ENCODE data around the gene CCR3. TPM values are rescaled to one million over a fixed set of nuclear protein-coding genes. Genes with fewer than 3 reads are reported as not detected.
"Not testable (repeated sequence)": the region's sequence is repeated elsewhere in the genome, so short reads cannot be mapped to it uniquely, and the experiment has no call there.

Gene CCR3
- total RNA-seq: not detected in 2 replicates

DNA sequence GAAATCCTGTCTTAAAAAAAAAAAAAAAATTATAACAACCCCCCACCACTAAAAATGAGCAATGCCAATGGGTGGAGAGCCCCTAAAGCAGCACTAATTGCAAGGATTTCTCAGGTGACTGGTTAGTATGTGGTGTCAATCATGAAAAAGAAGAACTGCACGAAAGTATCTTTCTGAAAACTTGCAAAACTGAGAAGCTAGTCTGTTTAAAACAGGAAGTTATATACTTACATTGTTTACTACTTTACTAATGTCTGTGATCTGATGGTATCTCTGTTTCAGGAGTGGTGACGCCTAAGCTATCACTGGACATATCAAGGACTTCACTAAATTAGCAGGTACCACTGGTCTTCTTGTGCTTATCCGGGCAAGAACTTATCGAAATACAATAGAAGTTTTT lies at the start of gene CCR3:
TSS of gene CCR3 (plus strand) at position 341 of the 400 bp plus-strand sequence. CDS start 22,699 bp downstream, outside the sequence.
- peaks cover 3% of the 10 kb centered on the region for H3K9me3 Mint-ChIP-seq
- no peak within 1 kb of the TSS for H3K4me3 Mint-ChIP-seq
- H3K27ac Mint-ChIP-seq: no peak within 1 kb of the TSS
- H3K27me3 Mint-ChIP-seq: peaks cover 53% of the 10 kb centered on the region
- intact Hi-C loops (cut with micrococcal nuclease): no loop called here
- no peak for DNase-seq
- peaks cover 8% of the 10 kb centered on the region for H3K4me1 Mint-ChIP-seq
- no peaks in the 10 kb centered on the region for H3K36me3 Mint-ChIP-seq (ENCODE audit: low read depth)

- Mint-ChIP-seq H3K36me3 (ENCODE audit: low read depth) (peaks cover 8% of the 10 kb centered on the region), H3K27ac (no peak overlapping the region), H3K9me3 (peaks cover 16% of the 10 kb centered on the region), H3K27me3 (peaks cover 25% of the 10 kb centered on the region), H3K4me3 (no peak overlapping the region), H3K4me1 (peaks cover 4% of the 10 kb centered on the region)
- intact Hi-C loops (cut with micrococcal nuclease): no loop called here
- no peak for DNase-seq
Observed at GRCh38 chr3:46192939-46193338, 49.3 kb upstream of the CCR3 start.

- no peak overlapping the region for H3K27ac Mint-ChIP-seq
- intact Hi-C loops (cut with micrococcal nuclease): no loop called here
- H3K4me3 Mint-ChIP-seq: no peak overlapping the region
Observed at GRCh38 chr3:46193436-46193835, 48.8 kb upstream of the CCR3 start.

DNA sequence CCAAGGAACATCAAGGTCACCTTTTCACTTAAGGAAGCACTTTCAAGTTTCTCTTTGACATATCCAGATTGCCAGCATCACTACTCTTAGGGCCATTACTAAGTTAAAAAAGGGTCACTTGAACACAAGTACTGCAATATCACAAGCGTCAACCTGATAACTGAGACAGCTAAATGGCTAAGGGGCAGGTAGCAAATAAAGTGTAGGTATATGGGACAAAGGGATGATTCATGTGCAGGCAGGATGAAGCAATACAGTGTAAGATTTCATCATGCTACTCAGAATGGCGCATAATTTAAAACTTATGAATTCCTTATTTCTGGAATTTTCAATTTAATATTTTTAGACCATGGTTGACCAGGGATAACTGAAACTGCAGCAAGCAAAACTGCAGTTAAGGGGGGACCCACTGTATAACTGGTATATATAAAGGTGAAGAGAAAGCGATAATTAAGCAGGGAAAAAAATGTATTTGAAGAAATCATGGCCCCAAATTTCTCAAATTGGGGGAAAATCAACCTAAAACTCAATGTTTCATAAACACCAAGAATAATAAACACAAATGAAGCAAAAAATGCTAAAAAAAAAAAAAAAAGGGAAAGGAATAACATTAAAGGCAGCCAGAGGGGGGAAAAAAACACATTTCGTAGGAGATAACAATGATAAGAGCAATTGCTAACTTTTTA lies 47.2 kb upstream of the CCR3 start:
- Mint-ChIP-seq H3K4me3 (no peak overlapping the region), H3K9me3 (peaks cover 16% of the 10 kb centered on the region), H3K4me1 (no peaks in the 10 kb centered on the region), H3K36me3 (ENCODE audit: low read depth) (peaks cover 16% of the 10 kb centered on the region), H3K27ac (no peak overlapping the region), H3K27me3 (peaks cover 28% of the 10 kb centered on the region)
- no peak for DNase-seq
- intact Hi-C loops (cut with micrococcal nuclease): no loop called here

More at GRCh38 chr3:46193436-46193835, 48.8 kb upstream of the CCR3 start:
- Mint-ChIP-seq H3K36me3 (ENCODE audit: low read depth) (peaks cover 9% of the 10 kb centered on the region), H3K9me3 (peaks cover 16% of the 10 kb centered on the region), H3K4me1 (no peaks in the 10 kb centered on the region), H3K27me3 (peaks cover 22% of the 10 kb centered on the region)
- DNase-seq: no peak

- intact Hi-C loops (cut with micrococcal nuclease): no loop called here
- no peak overlapping the region for H3K4me3 Mint-ChIP-seq
- no peak overlapping the region for H3K27ac Mint-ChIP-seq
- no peak for DNase-seq
- H3K4me1 Mint-ChIP-seq: peaks cover 3% of the 10 kb centered on the region
- peaks cover 32% of the 10 kb centered on the region for H3K27me3 Mint-ChIP-seq
- H3K36me3 Mint-ChIP-seq (ENCODE audit: low read depth): peaks cover 22% of the 10 kb centered on the region
- H3K9me3 Mint-ChIP-seq: peaks cover 16% of the 10 kb centered on the region
Observed at GRCh38 chr3:46196261-46196957, 45.9 kb upstream of the CCR3 start.

DNA sequence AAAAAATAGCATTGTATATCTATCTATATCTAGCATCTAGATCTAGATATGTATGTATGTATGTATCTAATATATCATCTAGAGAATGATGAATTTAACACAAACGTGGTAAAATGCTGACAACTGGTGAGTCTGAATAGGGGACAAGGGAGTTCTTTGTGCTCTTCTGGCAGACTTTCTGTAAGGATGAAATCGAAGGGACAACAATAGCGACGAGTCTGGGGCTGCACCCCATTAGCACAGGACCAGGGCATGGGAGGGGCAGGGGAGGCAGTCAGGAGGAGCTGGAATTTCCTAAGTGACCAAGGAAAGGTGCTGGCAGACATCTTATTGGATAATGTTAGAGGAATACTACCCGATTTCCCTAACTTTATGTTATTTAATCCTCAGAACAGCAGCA lies 42.0 kb upstream of the CCR3 start:
- DNase-seq: no peak
- Mint-ChIP-seq H3K9me3 (peaks cover 7% of the 10 kb centered on the region), H3K36me3 (ENCODE audit: low read depth) (peaks cover 43% of the 10 kb centered on the region), H3K27ac (no peak overlapping the region), H3K27me3 (peaks cover 21% of the 10 kb centered on the region), H3K4me3 (no peak overlapping the region), H3K4me1 (peaks cover 18% of the 10 kb centered on the region)
- intact Hi-C loops (cut with micrococcal nuclease): no loop called here

- H3K4me3 Mint-ChIP-seq: no peak overlapping the region
- peaks cover 21% of the 10 kb centered on the region for H3K27me3 Mint-ChIP-seq
- intact Hi-C loops (cut with micrococcal nuclease): no loop called here
- peaks cover 7% of the 10 kb centered on the region for H3K9me3 Mint-ChIP-seq
- H3K4me1 Mint-ChIP-seq: peaks cover 23% of the 10 kb centered on the region
- H3K27ac Mint-ChIP-seq: no peak overlapping the region
- no peak for DNase-seq
- H3K36me3 Mint-ChIP-seq (ENCODE audit: low read depth): peaks cover 42% of the 10 kb centered on the region
Observed at GRCh38 chr3:46200790-46201189, 41.5 kb upstream of the CCR3 start.

GRCh38 chr3:46202535-46202934 lies 39.7 kb upstream of the CCR3 start:
- Mint-ChIP-seq H3K36me3 (ENCODE audit: low read depth) (peaks cover 39% of the 10 kb centered on the region), H3K27ac (no peak overlapping the region), H3K4me3 (no peak overlapping the region), H3K4me1 (peaks cover 40% of the 10 kb centered on the region), H3K27me3 (peaks cover 17% of the 10 kb centered on the region), H3K9me3 (peaks cover 4% of the 10 kb centered on the region)
- intact Hi-C loops (cut with micrococcal nuclease): no loop called here
- no peak for DNase-seq

GRCh38 chr3:46203681-46204080 lies 38.6 kb upstream of the CCR3 start:
- intact Hi-C loops (cut with micrococcal nuclease): no loop called here
- H3K36me3 Mint-ChIP-seq (ENCODE audit: low read depth): peaks cover 35% of the 10 kb centered on the region

DNA sequence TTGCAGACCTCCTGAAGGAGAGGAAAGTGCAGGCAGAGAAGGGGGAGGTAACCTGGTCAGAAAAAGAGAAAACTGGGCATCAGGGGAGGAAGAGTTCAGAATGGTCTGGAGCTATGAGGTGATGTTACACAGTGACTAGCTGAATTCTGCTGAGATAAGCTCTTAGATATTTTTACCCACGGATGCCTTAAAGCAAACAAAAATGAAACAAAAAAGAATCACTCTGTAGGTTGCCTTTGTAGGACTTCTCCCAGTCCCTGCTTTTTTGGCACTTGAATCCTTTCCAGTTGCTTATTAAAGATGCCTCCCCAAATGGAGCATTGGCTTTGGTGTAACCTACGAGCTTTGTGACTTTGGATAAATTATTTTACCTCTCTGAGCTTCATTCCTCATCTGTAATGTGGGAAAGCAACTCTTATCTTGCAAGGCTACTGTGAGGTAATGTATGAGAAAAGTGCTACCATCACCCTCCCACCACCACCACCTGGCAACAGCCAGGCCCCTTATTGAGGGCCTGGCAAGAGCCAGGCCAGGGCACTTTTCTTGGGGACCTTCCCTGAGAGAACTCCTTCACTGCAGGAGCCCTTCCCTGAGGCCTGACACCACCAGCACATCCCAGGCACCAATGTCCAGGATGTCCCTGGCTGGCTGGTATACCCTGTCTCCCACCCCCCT lies 36.8 kb upstream of the CCR3 start:
- Mint-ChIP-seq H3K4me3 (peak overlapping the region; percentile 73), H3K4me1 (peaks cover 63% of the 10 kb centered on the region), H3K27ac (peak overlapping the region; percentile 23)

More at GRCh38 chr3:46203681-46204080, 38.6 kb upstream of the CCR3 start:
- peaks cover 50% of the 10 kb centered on the region for H3K4me1 Mint-ChIP-seq
- H3K27me3 Mint-ChIP-seq: peaks cover 15% of the 10 kb centered on the region
- H3K4me3 Mint-ChIP-seq: no peak overlapping the region
- H3K27ac Mint-ChIP-seq: no peak overlapping the region
- peaks cover 4% of the 10 kb centered on the region for H3K9me3 Mint-ChIP-seq
- no peak for DNase-seq

GRCh38 chr3:46206282-46207015 lies 35.8 kb upstream of the CCR3 start:
- H3K9me3 Mint-ChIP-seq: peaks cover 4% of the 10 kb centered on the region
- H3K27ac Mint-ChIP-seq: peak overlapping the region; percentile 23
- peaks cover 25% of the 10 kb centered on the region for H3K36me3 Mint-ChIP-seq (ENCODE audit: low read depth)
- peaks cover 62% of the 10 kb centered on the region for H3K4me1 Mint-ChIP-seq
- no peak for DNase-seq
- intact Hi-C loops (cut with micrococcal nuclease): loop anchor here (5.0 kb wide), 2 partner anchors 236 to 264 kb away; partner anchors contain the start of gene CXCR6
- H3K27me3 Mint-ChIP-seq: peaks cover 2% of the 10 kb centered on the region
- H3K4me3 Mint-ChIP-seq: peak overlapping the region; percentile 73

More for the DNA sequence above, 36.8 kb upstream of the CCR3 start:
- intact Hi-C loops (cut with micrococcal nuclease): loop anchor here (5.0 kb wide), 2 partner anchors 237 to 263 kb away; partner anchors contain the start of gene CXCR6
- H3K36me3 Mint-ChIP-seq (ENCODE audit: low read depth): peaks cover 31% of the 10 kb centered on the region
- peaks cover 4% of the 10 kb centered on the region for H3K9me3 Mint-ChIP-seq
- H3K27me3 Mint-ChIP-seq: peaks cover 6% of the 10 kb centered on the region
- DNase-seq: no peak

DNA sequence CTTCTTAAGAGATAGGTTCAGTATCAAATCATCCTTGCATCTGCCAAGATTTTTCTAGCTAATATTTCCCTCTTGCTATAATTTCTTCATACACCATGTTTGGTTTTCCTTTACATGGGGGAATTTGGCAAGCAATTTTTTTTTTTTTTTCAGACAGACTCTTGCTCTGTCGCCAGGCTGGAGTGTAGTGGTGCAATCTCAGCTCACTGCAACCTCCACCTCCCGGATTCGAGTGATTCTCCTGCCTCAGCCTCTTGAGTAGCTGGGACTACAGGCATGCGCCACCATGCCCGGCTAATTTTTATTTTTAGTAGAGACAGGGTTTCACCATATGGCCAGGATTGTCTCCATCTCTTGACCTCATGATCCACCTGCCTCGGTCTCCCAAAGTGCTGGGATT lies 34.7 kb upstream of the CCR3 start:
- H3K27ac Mint-ChIP-seq: peak overlapping the region; percentile 74
- peaks cover 61% of the 10 kb centered on the region for H3K4me1 Mint-ChIP-seq
- peak overlapping the region; percentile 73 for H3K4me3 Mint-ChIP-seq
- H3K9me3 Mint-ChIP-seq, H3K27me3 Mint-ChIP-seq, DNase-seq: not testable (repeated sequence)
- H3K36me3 Mint-ChIP-seq (ENCODE audit: low read depth): peaks cover 19% of the 10 kb centered on the region
- intact Hi-C loops (cut with micrococcal nuclease): loop anchor here (5.0 kb wide), 2 partner anchors 235 to 265 kb away; partner anchors contain the start of gene CXCR6

DNA sequence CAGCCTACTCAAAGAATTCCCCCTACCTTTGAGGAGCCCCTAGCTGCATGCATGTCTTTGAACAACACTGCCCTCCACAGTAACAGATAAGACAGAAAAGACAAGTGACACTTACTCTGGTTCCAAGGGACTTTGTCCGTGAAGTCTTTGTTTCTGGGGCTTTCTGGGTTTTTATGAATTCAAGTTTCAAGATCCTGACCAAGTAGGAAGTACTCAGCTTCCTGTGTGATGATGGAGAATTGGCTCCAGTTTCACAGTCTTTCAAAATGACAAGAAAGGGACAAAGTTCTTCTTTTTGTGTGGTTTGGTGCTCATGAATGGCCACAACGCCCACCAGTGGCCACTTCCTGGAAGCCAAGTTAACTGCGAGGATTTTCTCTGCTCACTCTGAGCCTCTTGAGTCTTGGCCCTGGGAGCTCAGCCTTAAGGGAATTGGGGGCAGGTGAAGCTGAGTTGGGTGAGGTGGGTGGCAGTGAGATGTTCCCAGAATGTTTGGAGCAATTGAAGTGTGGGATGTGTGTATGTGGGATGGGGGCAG lies 34.0 kb upstream of the CCR3 start, which contains the start of gene CCR1:
TSS of gene CCR1 (minus strand) at position 147 of the 538 bp plus-strand sequence. CDS start 4,000 bp downstream, outside the sequence.
- peaks cover 2% of the 10 kb centered on the region for H3K27me3 Mint-ChIP-seq

More for the DNA sequence above, 34.0 kb upstream of the CCR3 start, which contains the start of gene CCR1:
- Mint-ChIP-seq H3K36me3 (ENCODE audit: low read depth) (peaks cover 14% of the 10 kb centered on the region), H3K27ac (peak within 1 kb of the TSS; percentile 74), H3K4me1 (peaks cover 56% of the 10 kb centered on the region), H3K4me3 (peak within 1 kb of the TSS; percentile 73), H3K9me3 (peaks cover 4% of the 10 kb centered on the region)
- intact Hi-C loops (cut with micrococcal nuclease): loop anchor here (1.0 to 5.0 kb wide), 6 partner anchors 73 to 266 kb away; partner anchors contain the start of genes CCR5 and CXCR6
- peak; percentile 89 for DNase-seq

All from activated CD4-positive, alpha-beta T cell treated with anti-CD3 and anti-CD28 coated beads, Interleukin-2, amount 10 ng/mL, durations not matched to agents 24 days and 14 days (primary cell).